GM21717 (cell line): ENCODE results near the gene GABRD.

ENCODE experiments used
- ATAC-seq: cut with Tn5 transposase; IDR thresholded peaks from one replicate; pipeline ENCODE4 v1.9.1; 2021; ENCODE audit warnings: mild to moderate bottlenecking, moderate library complexity; ENCODE audit not compliant: unreplicated experiment

GABRD gene

GRCh38 chr1:2073382-2074230, 54.5 kb downstream of the GABRD start:
- no peak for ATAC-seq

DNA sequence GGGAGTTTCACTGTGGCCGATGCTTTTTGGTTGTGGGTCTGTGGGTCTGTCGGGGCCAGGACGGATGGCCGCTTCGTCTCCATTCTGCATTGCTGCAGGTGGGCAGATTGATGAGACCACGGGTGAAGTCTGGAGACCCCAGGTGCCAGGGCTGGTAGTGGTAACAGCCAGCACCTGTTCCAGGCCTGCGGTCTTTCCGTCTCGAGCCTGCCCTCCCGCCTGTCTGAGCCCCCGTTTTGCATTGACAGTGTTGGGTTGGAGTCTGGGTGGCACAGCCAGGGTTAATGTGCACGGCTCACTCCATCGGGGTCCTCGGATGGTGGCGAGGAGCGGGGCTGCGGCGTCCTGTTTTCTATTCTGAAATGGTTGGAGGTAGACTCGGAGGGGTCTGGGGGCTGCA, 55.3 kb downstream of the GABRD start:
- no peak for ATAC-seq

- no peak for ATAC-seq
Measured at GRCh38 chr1:2074944-2075740, 56.0 kb downstream of the GABRD start.

DNA sequence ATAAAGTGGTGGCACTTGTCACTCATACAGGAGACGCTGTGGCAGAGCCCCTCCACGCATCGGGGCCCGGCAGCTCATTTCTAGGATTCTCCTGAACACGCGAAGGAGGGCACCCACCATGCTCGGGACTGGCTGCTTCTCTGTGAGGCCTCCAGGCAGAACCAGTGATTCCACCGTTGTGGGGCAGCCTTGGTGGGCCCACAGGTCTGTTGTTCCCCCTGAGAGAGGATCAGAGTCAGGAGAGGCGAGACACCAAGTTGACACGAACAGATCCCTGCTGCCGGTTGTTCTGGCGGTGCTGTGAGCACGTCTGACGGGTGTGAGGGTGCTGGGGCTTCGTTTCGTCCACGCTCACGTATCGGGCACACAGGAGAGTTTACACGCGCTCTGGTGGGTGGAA, 57.7 kb downstream of the GABRD start:
- no peak for ATAC-seq

DNA sequence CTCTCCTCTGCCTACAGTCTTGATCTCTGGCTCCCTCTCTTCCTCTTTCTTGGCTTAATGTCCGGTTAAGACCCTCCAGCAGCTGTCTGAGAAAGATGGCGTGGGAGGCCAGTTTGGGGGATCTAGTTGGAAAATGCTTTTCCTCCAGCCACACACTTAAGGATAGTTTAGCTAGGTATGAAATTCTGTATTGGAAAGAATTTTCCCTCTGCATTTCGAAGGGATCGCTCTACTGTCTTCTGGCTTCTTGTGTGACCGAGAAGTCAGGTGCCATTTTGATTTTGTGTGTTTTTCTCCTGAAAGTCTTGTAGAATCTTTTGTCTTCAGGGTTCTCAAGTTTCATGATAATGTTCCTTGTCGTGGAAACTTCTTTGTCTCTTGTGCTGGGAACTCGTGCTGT, 59.0 kb downstream of the GABRD start:
- ATAC-seq, result no peak

DNA sequence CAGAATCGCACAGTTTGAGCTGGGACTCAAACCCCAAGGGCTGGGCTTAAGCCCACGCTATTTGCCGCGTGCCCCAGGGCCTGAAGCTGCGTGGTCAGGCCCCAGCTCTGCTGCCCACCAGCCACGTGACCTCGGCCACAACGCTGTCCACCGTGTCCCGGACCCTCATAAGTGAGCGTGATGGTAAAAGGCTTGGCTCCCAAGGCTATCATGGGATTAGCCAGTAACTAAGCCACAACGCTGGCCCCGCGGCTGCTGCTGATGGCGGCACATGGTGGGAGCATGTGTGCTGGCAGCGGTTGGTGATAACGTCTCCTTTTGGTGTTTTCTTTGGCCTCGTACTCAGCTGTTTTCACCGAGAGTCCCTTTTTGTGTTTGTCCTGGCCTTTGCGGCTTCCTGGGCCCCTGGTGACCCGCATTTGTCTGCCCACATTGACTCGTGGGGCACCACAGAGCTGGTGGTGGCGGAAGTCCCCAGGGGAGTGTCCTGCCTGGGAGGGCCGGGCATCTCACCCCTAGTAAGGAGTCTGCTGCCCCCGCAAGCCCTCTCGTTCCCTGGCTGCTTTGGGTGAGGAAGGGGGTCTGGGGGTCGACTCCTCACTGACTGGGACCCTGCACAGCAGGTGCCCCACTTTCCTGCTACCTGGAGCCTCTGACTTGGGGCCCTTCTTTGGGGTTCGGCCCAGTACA, 60.4 kb downstream of the GABRD start:
- ATAC-seq, result no peak

- ATAC-seq, result no peak
Measured at GRCh38 chr1:2080140-2080539, 61.0 kb downstream of the GABRD start.
